GM23338 (cell line): ENCODE results near the gene CHST15. TPM values are rescaled to one million over a fixed set of nuclear protein-coding genes. Genes with fewer than 3 reads are reported as not detected.

ENCODE experiments used
- ATAC-seq: fragments of 200-7000 bp; cut with Tn5 transposase; 3 replicates; pipeline ENCODE4 v1.9.1; 2020
- DNase-seq: peaks from one replicate; pipeline ENCODE4 v3.0.0-alpha.2; 2015; ENCODE audit warnings: low spot score
- H2AFZ ChIP-seq: fragments of 200-600 bp; sonication (generic); 2 replicates; pipeline ENCODE4 v1.8.0; 2016; ENCODE audit warnings: antibody characterized with exemption, mild to moderate bottlenecking, moderate library complexity
- H3F3A ChIP-seq: fragments of 200-600 bp; sonication (generic); replicated peaks from 2 replicates; pipeline ENCODE4 v1.8.0; 2017; ENCODE audit warnings: antibody characterized with exemption, mixed run types, low read depth
- H3K27ac ChIP-seq: fragments of 200-600 bp; sonication (generic); 2 replicates; pipeline ENCODE4 v1.6.1; 2016; ENCODE audit warnings: low read depth
- H3K27me3 ChIP-seq: fragments of 200-600 bp; sonication (generic); 2 replicates; pipeline ENCODE4 v1.8.0; 2016; ENCODE audit warnings: mild to moderate bottlenecking, mixed run types, moderate library complexity; ENCODE audit not compliant: insufficient read depth
- H3K36me3 ChIP-seq: fragments of 200-600 bp; sonication (generic); 2 replicates; pipeline ENCODE4 v1.8.0; 2016; ENCODE audit warnings: mild to moderate bottlenecking; ENCODE audit not compliant: insufficient read depth
- H3K4me1 ChIP-seq: fragments of 200-600 bp; sonication (generic); 2 replicates; pipeline ENCODE4 v1.8.0; 2016; ENCODE audit warnings: mild to moderate bottlenecking, moderate library complexity; ENCODE audit not compliant: insufficient read depth
- H3K4me2 ChIP-seq: fragments of 200-600 bp; sonication (generic); 2 replicates; pipeline ENCODE4 v1.7.1; 2017; ENCODE audit warnings: mixed run types
- H3K4me3 ChIP-seq: fragments of 200-600 bp; sonication (generic); 2 replicates; pipeline ENCODE4 v1.6.1; 2016; ENCODE audit warnings: mixed run types
- H3K79me2 ChIP-seq: fragments of 200-600 bp; sonication (generic); replicated peaks from 2 replicates; pipeline ENCODE4 v1.8.0; 2017; ENCODE audit warnings: mild to moderate bottlenecking; ENCODE audit not compliant: insufficient read depth
- H3K9me2 ChIP-seq: fragments of 200-600 bp; sonication (generic); 2 replicates; pipeline ENCODE4 v1.8.0; 2017; ENCODE audit not compliant: insufficient read depth
- H4K20me1 ChIP-seq: fragments of 200-600 bp; sonication (generic); replicated peaks from 2 replicates; pipeline ENCODE4 v1.8.0; 2017; ENCODE audit warnings: mild to moderate bottlenecking; ENCODE audit not compliant: insufficient read depth
- H3K27ac Mint-ChIP-seq: 2 replicates; pipeline ENCODE4 v1.8.0; 2020; ENCODE audit warnings: inconsistent platforms, mild to moderate bottlenecking, moderate library complexity, mixed read lengths
- H3K27me3 Mint-ChIP-seq: 3 replicates; pipeline ENCODE4 v1.8.0; 2022; ENCODE audit warnings: low read depth, mild to moderate bottlenecking, moderate library complexity, mixed read lengths, inconsistent platforms; ENCODE audit not compliant: insufficient read depth, poor library complexity
- H3K36me3 Mint-ChIP-seq: 3 replicates; pipeline ENCODE4 v1.8.0; 2021; ENCODE audit warnings: low read depth, mild to moderate bottlenecking, inconsistent platforms, moderate library complexity, mixed read lengths
- H3K4me1 Mint-ChIP-seq: 3 replicates; pipeline ENCODE4 v1.8.0; 2020; ENCODE audit warnings: mild to moderate bottlenecking, inconsistent platforms, mixed read lengths
- H3K4me3 Mint-ChIP-seq: 3 replicates; pipeline ENCODE4 v1.8.0; 2021; ENCODE audit warnings: moderate library complexity, mild to moderate bottlenecking, inconsistent platforms, mixed read lengths
- H3K9me3 Mint-ChIP-seq: 3 replicates; pipeline ENCODE4 v1.8.0; 2020; ENCODE audit warnings: moderate library complexity, mild to moderate bottlenecking, inconsistent platforms, mixed read lengths
- ETS1 ChIP-seq: IDR thresholded peaks from 2 replicates; pipeline ENCODE4 v1.6.1; 2016; ENCODE audit warnings: antibody characterized with exemption
- EZH2 ChIP-seq: fragments of 200-600 bp; sonication (generic); IDR thresholded peaks from one replicate; pipeline ENCODE4 v1.8.0; 2017; ENCODE audit warnings: antibody characterized with exemption, mild to moderate bottlenecking, low read depth; ENCODE audit not compliant: unreplicated experiment
- EZH2phosphoT487 ChIP-seq: fragments of 200-600 bp; sonication (generic); IDR thresholded peaks from one replicate; pipeline ENCODE4 v1.8.1; 2018; ENCODE audit warnings: antibody characterized with exemption; ENCODE audit not compliant: unreplicated experiment
- NANOG ChIP-seq: IDR thresholded peaks from 2 replicates; pipeline ENCODE4 v1.6.1; 2016; ENCODE audit warnings: antibody characterized with exemption, borderline replicate concordance
- POLR2AphosphoS5 ChIP-seq: IDR thresholded peaks from 2 replicates; pipeline ENCODE4 v1.6.1; 2016; ENCODE audit warnings: antibody characterized with exemption, low read depth
- ZNF331 ChIP-seq: fragments of 250-450 bp; sonication (Bioruptor Pico); IDR thresholded peaks from 2 replicates; pipeline ENCODE4 v1.5.0; 2020; ENCODE audit warnings: low read depth, mild to moderate bottlenecking, moderate library complexity
- polyA plus RNA-seq: library from polyadenylated mRNA; unstranded; fragments of >200 nt; fragmentation: Nextera tagmentation; extraction: Ambion mirVana; gene quantifications from 2 replicates; pipeline ENCODE4 v1.2.1, GENCODE V29; 2016
- total RNA-seq: library from RNA; depleted of rRNA; stranded (reverse); fragments of >200 nt; shearing (Covaris generic); gene quantifications from 2 replicates; pipeline ENCODE4 v1.2.3, GENCODE V29; 2014
- TF ChIP-seq, protein P1 (sequence below): IDR thresholded peaks from one replicate; pipeline ENCODE4 v1.6.1; 2018; ENCODE audit warnings: antibody characterized with exemption; ENCODE audit not compliant: unreplicated experiment

The CHST15 gene
- total and polyA plus RNA-seq, 2 experiments from 2014 or later, result 2.6 to 11.2 TPM

DNA sequence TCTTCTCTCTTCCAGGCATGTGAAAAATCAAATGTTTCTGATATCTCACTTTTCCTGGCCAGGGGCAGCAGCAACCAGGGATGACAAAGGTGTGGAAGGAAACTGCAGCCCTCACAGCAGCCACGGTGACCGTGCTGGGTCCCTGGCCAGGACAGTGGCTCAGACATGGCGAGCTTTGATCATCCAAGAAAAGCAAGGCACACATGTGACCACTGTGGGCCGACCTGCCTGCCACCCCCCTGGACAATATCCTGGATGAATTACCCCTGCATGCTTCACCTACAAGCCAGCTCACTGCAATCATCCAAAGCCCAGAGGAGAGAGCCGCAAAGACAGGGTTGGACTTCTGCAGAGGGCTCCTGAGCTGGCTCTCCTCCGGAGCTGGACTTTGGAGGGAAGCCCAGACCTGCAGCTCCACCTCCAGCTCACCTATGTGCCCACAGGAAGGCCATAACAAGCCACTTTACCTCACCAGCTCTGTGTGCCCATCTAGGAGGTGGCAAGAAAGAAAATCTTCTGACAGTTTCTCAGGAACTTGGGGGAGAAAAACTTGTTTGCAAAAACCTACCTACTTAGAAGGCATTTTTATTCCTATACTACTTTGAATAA is 2.7 kb downstream of the CHST15 start:
- H3K27ac Mint-ChIP-seq, result no peak overlapping the region
- TF ChIP-seq NANOG, result no peak
- TF ChIP-seq, protein P1, sequence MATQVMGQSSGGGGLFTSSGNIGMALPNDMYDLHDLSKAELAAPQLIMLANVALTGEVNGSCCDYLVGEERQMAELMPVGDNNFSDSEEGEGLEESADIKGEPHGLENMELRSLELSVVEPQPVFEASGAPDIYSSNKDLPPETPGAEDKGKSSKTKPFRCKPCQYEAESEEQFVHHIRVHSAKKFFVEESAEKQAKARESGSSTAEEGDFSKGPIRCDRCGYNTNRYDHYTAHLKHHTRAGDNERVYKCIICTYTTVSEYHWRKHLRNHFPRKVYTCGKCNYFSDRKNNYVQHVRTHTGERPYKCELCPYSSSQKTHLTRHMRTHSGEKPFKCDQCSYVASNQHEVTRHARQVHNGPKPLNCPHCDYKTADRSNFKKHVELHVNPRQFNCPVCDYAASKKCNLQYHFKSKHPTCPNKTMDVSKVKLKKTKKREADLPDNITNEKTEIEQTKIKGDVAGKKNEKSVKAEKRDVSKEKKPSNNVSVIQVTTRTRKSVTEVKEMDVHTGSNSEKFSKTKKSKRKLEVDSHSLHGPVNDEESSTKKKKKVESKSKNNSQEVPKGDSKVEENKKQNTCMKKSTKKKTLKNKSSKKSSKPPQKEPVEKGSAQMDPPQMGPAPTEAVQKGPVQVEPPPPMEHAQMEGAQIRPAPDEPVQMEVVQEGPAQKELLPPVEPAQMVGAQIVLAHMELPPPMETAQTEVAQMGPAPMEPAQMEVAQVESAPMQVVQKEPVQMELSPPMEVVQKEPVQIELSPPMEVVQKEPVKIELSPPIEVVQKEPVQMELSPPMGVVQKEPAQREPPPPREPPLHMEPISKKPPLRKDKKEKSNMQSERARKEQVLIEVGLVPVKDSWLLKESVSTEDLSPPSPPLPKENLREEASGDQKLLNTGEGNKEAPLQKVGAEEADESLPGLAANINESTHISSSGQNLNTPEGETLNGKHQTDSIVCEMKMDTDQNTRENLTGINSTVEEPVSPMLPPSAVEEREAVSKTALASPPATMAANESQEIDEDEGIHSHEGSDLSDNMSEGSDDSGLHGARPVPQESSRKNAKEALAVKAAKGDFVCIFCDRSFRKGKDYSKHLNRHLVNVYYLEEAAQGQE, result no peak
- no peak for TF ChIP-seq ETS1
- TF ChIP-seq ZNF331 (CRISPR knock-in tag), result no peak
- TF ChIP-seq EZH2, result no peak
- no peak overlapping the region for H3K4me2 ChIP-seq

DNA sequence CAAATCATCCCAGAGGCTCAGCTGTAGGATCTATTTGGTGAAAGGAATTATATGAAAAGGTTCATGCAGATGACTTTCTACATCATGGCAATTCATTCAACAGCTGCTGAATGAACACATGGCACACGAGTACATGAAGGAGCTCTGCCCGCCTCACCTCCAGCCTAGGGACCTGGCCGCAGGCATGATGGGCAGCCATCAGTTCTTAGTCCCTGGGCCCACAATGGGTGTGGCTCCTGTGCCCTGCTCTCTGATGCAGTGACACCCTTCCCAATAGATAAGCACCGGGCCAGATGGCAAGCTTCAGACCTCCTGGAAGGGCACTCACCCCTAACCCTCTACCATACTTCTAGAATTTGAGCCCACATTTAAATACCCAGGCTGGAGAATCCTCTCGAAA is 3.5 kb downstream of the CHST15 start:
- Histone ChIP-seq H3K36me3 (no peaks in the 10 kb centered on the region), H4K20me1 (peaks cover 7% of the 10 kb centered on the region; the same call in 1 of the 2 replicates), H3K4me2 (no peak overlapping the region), H2AFZ (no peak overlapping the region), H3K4me1 (peaks cover 9% of the 10 kb centered on the region), H3K9me2 (no peaks in the 10 kb centered on the region), H3K27ac (no peak overlapping the region), H3K79me2 (peaks cover 21% of the 10 kb centered on the region), H3F3A (peaks cover 8% of the 10 kb centered on the region; the same call in 1 of the 2 replicates), H3K4me3 (no peak overlapping the region), H3K27me3 (peaks cover 46% of the 10 kb centered on the region)
- Mint-ChIP-seq H3K9me3 (peaks cover 3% of the 10 kb centered on the region; the same call in 1 of the 3 replicates), H3K27me3 (peaks cover 42% of the 10 kb centered on the region), H3K4me1 (peaks cover 35% of the 10 kb centered on the region), H3K27ac (no peak overlapping the region), H3K36me3 (peaks cover 3% of the 10 kb centered on the region; the same call in 1 of the 3 replicates), H3K4me3 (no peak overlapping the region)
- DNase-seq (no peak), ATAC-seq (no peak)
- TF ChIP-seq EZH2phosphoT487 (no peak), EZH2 (no peak), ZNF331 (CRISPR knock-in tag) (no peak), ETS1 (no peak), POLR2AphosphoS5 (no peak), NANOG (no peak)

More for the DNA sequence above, 2.7 kb downstream of the CHST15 start:
- Histone ChIP-seq H3K27me3 (peaks cover 49% of the 10 kb centered on the region), H4K20me1 (peaks cover 7% of the 10 kb centered on the region; the same call in 1 of the 2 replicates), H3K4me1 (peaks cover 9% of the 10 kb centered on the region), H3K4me3 (no peak overlapping the region), H3K36me3 (no peaks in the 10 kb centered on the region), H3K9me2 (no peaks in the 10 kb centered on the region), H3F3A (peaks cover 10% of the 10 kb centered on the region; the same call in 1 of the 2 replicates), H3K27ac (no peak overlapping the region), H2AFZ (no peak overlapping the region), H3K79me2 (peaks cover 21% of the 10 kb centered on the region)
- Mint-ChIP-seq H3K4me1 (peaks cover 28% of the 10 kb centered on the region), H3K4me3 (peak overlapping the region; percentile 70), H3K9me3 (peaks cover 3% of the 10 kb centered on the region; the same call in 1 of the 3 replicates), H3K27me3 (peaks cover 42% of the 10 kb centered on the region), H3K36me3 (peaks cover 3% of the 10 kb centered on the region; the same call in 1 of the 3 replicates)
- ATAC-seq, result no peak
- DNase-seq, result no peak
